Measurements from ENCODE around the gene ALDH2.

The ALDH2 gene

GRCh38 chr12:111749391-111749790 is 17.3 kb upstream of the ALDH2 start:
- Histone ChIP-seq H3K36me3 (ENCODE audit: low read length) (no peaks in the 10 kb centered on the region), H3K4me3 (ENCODE audit: insufficient read depth, low read length, poor library complexity, severe bottlenecking) (no peak overlapping the region), H3K27ac (ENCODE audit: low read depth, low read length) (no peak overlapping the region)

GRCh38 chr12:111753144-111753881 is 13.4 kb upstream of the ALDH2 start:
- Histone ChIP-seq H3K27ac (ENCODE audit: low read depth, low read length) (no peak overlapping the region), H3F3A (ENCODE audit: insufficient read depth) (no peaks in the 10 kb centered on the region), H3K9ac (ENCODE audit: low read length) (no peak overlapping the region), H4K20me1 (ENCODE audit: low read depth, low read length) (no peaks in the 10 kb centered on the region), H3K9me3 (ENCODE audit: insufficient read depth, low read length) (no peaks in the 10 kb centered on the region), H2AFZ (ENCODE audit: low read depth, low read length, severe bottlenecking) (no peak overlapping the region), H3K9me2 (replicated peaks; ENCODE audit: insufficient read depth, low read length) (no peaks in the 10 kb centered on the region), H3K79me2 (ENCODE audit: insufficient read depth, low read length) (no peaks in the 10 kb centered on the region), H3K36me3 (ENCODE audit: low read length) (no peaks in the 10 kb centered on the region), H3K27me3 (ENCODE audit: low read length) (no peaks in the 10 kb centered on the region), H3K4me2 (ENCODE audit: low read depth, low read length, poor library complexity, severe bottlenecking) (no peak overlapping the region), H3K4me3 (ENCODE audit: insufficient read depth, low read length, poor library complexity, severe bottlenecking) (no peak overlapping the region)
- TF ChIP-seq EZH2phosphoT487 (conservative IDR thresholded peaks at IDR 0.05; ENCODE audit: low read length) (no peak), CTCF (IDR thresholded peaks at IDR 0.05; ENCODE audit: insufficient read depth, low read length, poor library complexity, severe bottlenecking) (peak; percentile 52)

More at GRCh38 chr12:111749391-111749790, 17.3 kb upstream of the ALDH2 start:
- Histone ChIP-seq H4K20me1 (ENCODE audit: low read depth, low read length) (no peaks in the 10 kb centered on the region), H3K4me2 (ENCODE audit: low read depth, low read length, poor library complexity, severe bottlenecking) (no peak overlapping the region), H3K9me3 (ENCODE audit: insufficient read depth, low read length) (no peaks in the 10 kb centered on the region), H2AFZ (ENCODE audit: low read depth, low read length, severe bottlenecking) (no peak overlapping the region), H3F3A (ENCODE audit: insufficient read depth) (no peaks in the 10 kb centered on the region), H3K27me3 (ENCODE audit: low read length) (no peaks in the 10 kb centered on the region), H3K9ac (ENCODE audit: low read length) (no peak overlapping the region), H3K9me2 (replicated peaks; ENCODE audit: insufficient read depth, low read length) (no peaks in the 10 kb centered on the region), H3K79me2 (ENCODE audit: insufficient read depth, low read length) (no peaks in the 10 kb centered on the region)
- TF ChIP-seq EZH2phosphoT487 (conservative IDR thresholded peaks at IDR 0.05; ENCODE audit: low read length), result no peak
- TF ChIP-seq CTCF (IDR thresholded peaks at IDR 0.05; ENCODE audit: insufficient read depth, low read length, poor library complexity, severe bottlenecking), result no peak

GRCh38 chr12:111754671-111755070 is 12.1 kb upstream of the ALDH2 start:
- Histone ChIP-seq H3K9me2 (replicated peaks; ENCODE audit: insufficient read depth, low read length) (no peaks in the 10 kb centered on the region), H3F3A (ENCODE audit: insufficient read depth) (no peaks in the 10 kb centered on the region), H4K20me1 (ENCODE audit: low read depth, low read length) (no peaks in the 10 kb centered on the region), H3K4me2 (ENCODE audit: low read depth, low read length, poor library complexity, severe bottlenecking) (no peak overlapping the region), H3K36me3 (ENCODE audit: low read length) (no peaks in the 10 kb centered on the region), H3K79me2 (ENCODE audit: insufficient read depth, low read length) (no peaks in the 10 kb centered on the region), H2AFZ (ENCODE audit: low read depth, low read length, severe bottlenecking) (no peak overlapping the region), H3K27me3 (ENCODE audit: low read length) (no peaks in the 10 kb centered on the region), H3K27ac (ENCODE audit: low read depth, low read length) (no peak overlapping the region), H3K4me3 (ENCODE audit: insufficient read depth, low read length, poor library complexity, severe bottlenecking) (no peak overlapping the region), H3K9me3 (ENCODE audit: insufficient read depth, low read length) (no peaks in the 10 kb centered on the region), H3K9ac (ENCODE audit: low read length) (no peak overlapping the region)
- TF ChIP-seq EZH2phosphoT487 (conservative IDR thresholded peaks at IDR 0.05; ENCODE audit: low read length) (no peak), CTCF (IDR thresholded peaks at IDR 0.05; ENCODE audit: insufficient read depth, low read length, poor library complexity, severe bottlenecking) (no peak)

Measured in SU-DHL-6 (cell line).